NCI-H524 treated with DMSO at 0.1 percent for 48 hours (cell line): ENCODE data around the gene CRIP2.

ENCODE experiments used
- DNase-seq: peaks from one replicate; lab custom pipeline; 2025; lab: John Stamatoyannopoulos, UW

CRIP2 gene

GRCh38 chr14:105476831-105477659 is 2.4 kb downstream of the CRIP2 start:
- DNase-seq = no peak

- no peak for DNase-seq
Measured at GRCh38 chr14:105477660-105478397, 3.2 kb downstream of the CRIP2 start.

GRCh38 chr14:105478398-105479251 is 4.0 kb downstream of the CRIP2 start:
- no peak for DNase-seq

- no peak for DNase-seq
Measured at GRCh38 chr14:105479431-105480158, 5.0 kb downstream of the CRIP2 start.

DNA sequence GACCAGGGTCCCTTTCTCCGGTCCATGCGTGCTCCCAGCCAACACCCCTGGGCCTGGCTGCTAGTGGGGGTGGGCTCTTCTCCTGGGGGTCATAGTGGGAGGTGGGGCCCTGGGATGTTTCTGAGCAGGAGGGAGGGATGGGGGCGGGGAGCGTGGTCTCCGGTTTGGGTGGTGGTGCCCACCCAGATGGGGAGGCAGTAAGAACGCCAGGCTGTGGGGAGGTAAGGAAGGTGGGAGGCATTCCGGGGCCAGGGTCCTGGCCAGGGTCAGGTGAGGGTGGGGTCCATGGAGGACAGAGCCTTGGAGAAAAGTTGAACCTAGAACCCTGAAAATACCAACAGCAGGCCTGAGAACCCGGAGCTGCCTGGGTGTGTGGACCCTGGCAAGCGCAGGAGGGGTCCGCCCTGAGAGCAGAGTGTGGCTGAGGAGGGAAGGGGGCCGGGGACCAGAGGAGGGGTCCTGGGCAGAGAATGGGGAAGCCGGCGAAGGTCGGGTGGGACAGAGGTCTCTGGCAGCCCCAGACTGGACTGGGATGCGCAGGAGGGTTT is 5.7 kb downstream of the CRIP2 start:
- DNase-seq = no peak

- peak; percentile 45 for DNase-seq
Measured at GRCh38 chr14:105480807-105481801, 6.5 kb downstream of the CRIP2 start.

GRCh38 chr14:105481886-105482457 is 7.4 kb downstream of the CRIP2 start:
- DNase-seq = peak; percentile 56

DNA sequence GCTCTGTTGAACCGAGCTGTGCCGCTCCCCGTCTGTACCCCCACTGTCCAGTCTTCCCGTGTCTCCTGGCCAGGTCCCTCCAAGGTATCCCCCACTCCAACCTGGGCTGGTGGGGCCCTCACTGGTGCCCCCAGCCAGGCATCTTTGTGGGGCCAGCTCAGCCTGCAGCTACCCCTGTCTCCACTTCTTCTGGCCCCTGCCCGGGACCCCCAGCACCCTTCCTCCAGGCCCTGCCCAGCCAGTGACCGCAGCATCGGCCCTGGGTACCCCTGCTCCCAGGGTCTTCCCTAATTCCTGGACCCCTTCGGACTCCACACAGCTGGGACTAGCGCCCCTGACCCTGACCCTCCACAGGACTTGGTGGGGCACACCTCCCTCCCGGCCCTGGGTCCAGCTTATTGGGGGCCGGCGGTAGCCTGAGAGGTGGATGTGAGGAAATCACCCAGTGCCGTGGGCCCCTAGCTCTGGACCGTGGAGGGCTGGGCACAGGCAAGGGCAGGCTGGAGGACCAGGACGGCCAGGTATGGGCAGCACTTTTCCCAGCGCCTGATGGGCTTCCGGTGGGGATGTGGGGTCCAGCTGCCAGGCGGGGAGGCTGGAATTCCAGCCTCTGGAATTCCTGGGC is 8.0 kb downstream of the CRIP2 start:
- no peak for DNase-seq

- DNase-seq = no peak
Measured at GRCh38 chr14:105483300-105484068, 8.9 kb downstream of the CRIP2 start.

- DNase-seq = no peak
Measured at GRCh38 chr14:105484069-105484996, 9.7 kb downstream of the CRIP2 start.

DNA sequence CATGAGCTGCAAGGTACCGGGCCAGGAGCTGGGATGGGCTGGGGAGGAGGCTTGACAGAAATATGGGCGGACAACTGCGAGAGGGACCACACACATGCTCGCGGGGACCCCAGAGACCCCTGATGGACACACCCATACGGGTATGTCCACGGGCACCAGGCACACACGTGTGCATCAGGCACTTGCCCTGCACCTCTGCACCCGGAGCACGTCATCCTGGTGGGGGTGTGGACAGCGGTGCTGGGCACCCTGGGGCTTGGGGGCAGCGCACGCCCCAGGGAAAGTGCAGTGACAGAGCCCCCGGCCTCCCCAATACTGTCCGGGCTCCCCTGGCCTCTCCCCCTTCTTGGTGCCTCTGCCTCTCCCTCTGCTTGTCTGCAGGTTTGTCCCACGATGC is 10.4 kb downstream of the CRIP2 start:
- no peak for DNase-seq

DNA sequence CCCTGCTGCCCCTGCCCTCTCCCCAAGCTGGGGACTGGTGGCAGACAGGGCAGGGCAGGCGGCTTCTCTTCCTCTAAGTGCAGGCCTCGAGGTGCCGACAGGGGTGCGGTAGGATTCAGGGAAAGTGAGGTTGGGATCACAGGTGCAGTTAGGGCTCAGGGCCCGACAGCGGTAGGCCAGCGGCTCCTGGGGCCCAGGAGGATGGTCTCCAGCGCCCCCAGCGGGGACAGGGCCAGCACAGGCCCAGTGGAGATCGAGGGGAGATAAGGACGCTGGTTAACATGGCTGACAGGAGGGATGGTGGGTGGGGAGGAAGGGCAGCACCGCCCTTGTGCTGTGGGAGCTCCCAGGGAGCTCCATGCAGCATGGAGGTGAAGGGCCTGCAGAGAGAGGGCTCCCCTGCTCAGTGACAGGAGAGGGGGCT is 11.1 kb downstream of the CRIP2 start:
- peak; percentile 25 for DNase-seq

GRCh38 chr14:105486163-105486973 is 11.7 kb downstream of the CRIP2 start, which contains the start of gene CRIP1:
Gene CRIP1 (plus strand): TSS chr14:105486886. CDS start chr14:105487260, 374 bp downstream.
- DNase-seq = no peak

GRCh38 chr14:105486974-105487448 is 12.4 kb downstream of the CRIP2 start:
- no peak for DNase-seq

DNA sequence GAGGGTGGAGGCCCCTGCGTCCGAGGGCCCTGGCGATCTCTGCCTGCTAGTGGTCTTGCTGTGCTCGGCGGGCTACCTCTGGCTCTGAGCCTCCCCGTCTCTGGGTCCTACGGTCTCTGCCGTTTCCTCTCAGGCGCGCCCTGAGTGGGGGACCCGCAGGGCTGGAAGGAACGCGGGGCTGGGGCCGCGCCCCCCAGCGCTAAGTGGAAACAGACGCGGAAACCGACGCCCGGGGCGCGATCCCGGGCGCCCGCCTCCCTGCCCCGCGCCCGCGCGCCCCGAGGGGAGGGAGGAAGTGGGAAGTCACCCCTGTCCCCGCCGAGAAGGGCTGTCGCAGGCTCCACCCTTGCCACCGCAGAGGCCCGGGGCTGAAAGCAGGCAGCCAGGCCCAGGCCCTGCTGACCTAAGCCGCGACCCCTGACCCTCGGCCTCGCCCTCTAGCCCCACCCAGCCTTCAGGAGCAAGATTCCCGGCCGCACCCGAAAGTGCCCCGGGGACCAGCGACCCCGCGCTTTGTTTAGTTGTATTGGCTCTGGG is 12.9 kb downstream of the CRIP2 start:
- DNase-seq = no peak
